Testis (tissue), 3 donors: ENCODE data around the gene CYS1. TPM values are rescaled to one million over a fixed set of nuclear protein-coding genes. Genes with fewer than 3 reads are reported as not detected.
A peak's percentile ranks its signal among the peaks of the same experiment; 100 is the strongest.

ENCODE experiments used
- DNase-seq: peaks from one replicate; pipeline ENCODE4 v3.0.0-alpha.2; 2019
- H3K27ac ChIP-seq, 2 donors: fragments of 200-600 bp; sonication (generic); one replicate each; pipeline ENCODE4 v1.5.1; 2019
- H3K27me3 ChIP-seq: fragments of 200-600 bp; sonication (generic); one replicate; pipeline ENCODE4 v1.5.1; 2019
- H3K36me3 ChIP-seq: fragments of 200-600 bp; sonication (generic); one replicate; pipeline ENCODE4 v1.5.1; 2017; ENCODE audit warnings: low read depth; ENCODE audit errors: missing control alignments
- H3K4me1 ChIP-seq: fragments of 200-600 bp; sonication (generic); one replicate; pipeline ENCODE4 v1.5.1; 2019
- H3K4me3 ChIP-seq, 2 donors: fragments of 200-600 bp; sonication (generic); one replicate each; pipeline ENCODE4 v1.5.1; 2017 to 2019
- H3K9me3 ChIP-seq: fragments of 200-600 bp; sonication (generic); one replicate; pipeline ENCODE4 v1.5.1; 2017
- CTCF ChIP-seq, 3 experiments: fragments of 450-650 bp in 2 of 3; fragments of 200-600 bp in 1 of 3; sonication (generic) in 1 of 3; IDR thresholded peaks; one replicate each; pipeline ENCODE4 v1.5.1; 2016 to 2019; ENCODE audit warnings: antibody characterized with exemption in 3 of 3, mild to moderate bottlenecking in 2 of 3, moderate library complexity in 1 of 3
- POLR2A ChIP-seq: fragments of 450-650 bp; IDR thresholded peaks from one replicate; pipeline ENCODE4 v1.6.1; 2017; ENCODE audit warnings: antibody characterized with exemption, mild to moderate bottlenecking, moderate library complexity
- WGBS, 2 donors: methylation state at CpG; one replicate each; pipeline ENCODE4 v1.1.5; 2018; 5-methylcytosine and 5-hydroxymethylcytosine counted together
- intact Hi-C: fragments of 100-400 bp; cut with DNase I; formaldehyde crosslinking; loops from one replicate; pipeline ENCODE4 v1.15.1; 2023; ENCODE audit warnings: low total_unique reads
- polyA plus RNA-seq: library from polyadenylated mRNA; stranded (reverse); fragments of 350-450 nt; fragmentation: Illumina TruSeq; extraction: RNeasy Lipid Tissue Mini Kit (QIAGEN cat#74804); gene quantifications from one replicate; pipeline ENCODE4 v1.2.3, GENCODE V29; 2014; ENCODE audit warnings: low read depth, low replicate concordance; ENCODE audit not compliant: insufficient read depth
- total RNA-seq, 2 donors: library from RNA; depleted of rRNA; stranded (reverse); fragments of >200 nt; gene quantifications; one replicate each; pipeline ENCODE4 v1.2.3, GENCODE V29; 2016

CYS1 gene
- total and polyA plus RNA-seq, 3 donors from 2014 or later: 3.7 to 5.5 (median 4.3) TPM

- DNase-seq: no peak
- Histone ChIP-seq H3K9me3 (no peaks in the 10 kb centered on the region), H3K27me3 (no peaks in the 10 kb centered on the region), H3K4me1 (peaks cover 9% of the 10 kb centered on the region), H3K36me3 (no peaks in the 10 kb centered on the region), H3K27ac (no peak overlapping the region), H3K4me3 (no peak overlapping the region)
- TF ChIP-seq CTCF (IDR thresholded peaks at IDR 0.05) (no peak), POLR2A (no peak)
- WGBS, 2 donors: 87 to 88% methylated on average over 6 of the region's 6 CpGs
- intact Hi-C loops: loop anchor here (10.0 kb wide), 1 partner anchor 279 kb away; no protein-coding TSS in a partner anchor
Observed at GRCh38 chr2:10125842-10126631, 45.8 kb upstream of the CYS1 start.

GRCh38 chr2:10124538-10125045 lies 44.4 kb upstream of the CYS1 start:
- peak; percentile 62 for DNase-seq
- intact Hi-C loops: loop anchor here (5.0 to 10.0 kb wide), 2 partner anchors 280 to 313 kb away; no protein-coding TSS in a partner anchor
- 34 to 35% methylated on average over 5 of the region's 5 CpGs for WGBS, 2 donors
- Histone ChIP-seq H3K9me3 (no peaks in the 10 kb centered on the region), H3K36me3 (no peaks in the 10 kb centered on the region), H3K4me3 (no peak overlapping the region), H3K4me1 (peaks cover 9% of the 10 kb centered on the region), H3K27ac (no peak overlapping the region), H3K27me3 (no peaks in the 10 kb centered on the region)
- peak; percentile 65 to 77 (median 67) for TF ChIP-seq CTCF (IDR thresholded peaks at IDR 0.05)
- no peak for TF ChIP-seq POLR2A

- TF ChIP-seq POLR2A: no peak
- no peak overlapping the region for H3K27ac ChIP-seq
- peaks cover 9% of the 10 kb centered on the region for H3K4me1 ChIP-seq
- no peaks in the 10 kb centered on the region for H3K36me3 ChIP-seq
- intact Hi-C loops: loop anchor here (5.0 to 10.0 kb wide), 2 partner anchors 282 to 314 kb away; no protein-coding TSS in a partner anchor
- no peaks in the 10 kb centered on the region for H3K27me3 ChIP-seq
- DNase-seq: no peak
- no peaks in the 10 kb centered on the region for H3K9me3 ChIP-seq
- WGBS, 2 donors: 4 to 8% methylated on average over 18 of the region's 18 CpGs
- H3K4me3 ChIP-seq: peak overlapping the region; percentile 54 to 55
Observed at GRCh38 chr2:10123281-10123680, 43.1 kb upstream of the CYS1 start.

- peak; percentile 97 for DNase-seq
- Histone ChIP-seq H3K4me3 (peak within 1 kb of the TSS; percentile 54 to 55), H3K27ac (no peak within 1 kb of the TSS), H3K4me1 (peaks cover 9% of the 10 kb centered on the region), H3K27me3 (no peaks in the 10 kb centered on the region), H3K9me3 (no peaks in the 10 kb centered on the region), H3K36me3 (no peaks in the 10 kb centered on the region)
- intact Hi-C loops: loop anchor here (5.0 to 10.0 kb wide), 2 partner anchors 282 to 315 kb away; no protein-coding TSS in a partner anchor
- no peak for TF ChIP-seq POLR2A
- no peak for TF ChIP-seq CTCF (IDR thresholded peaks at IDR 0.05)
- 0% methylated on average over 18 to 44 of the region's 81 CpGs for WGBS, 2 donors
Observed at GRCh38 chr2:10122500-10123280, 42.5 kb upstream of the CYS1 start, which contains the start of gene RRM2. Gene RRM2 (plus strand): TSS chr2:10122739. CDS start chr2:10122799, 60 bp downstream.
